Hematopoietic multipotent progenitor cell treated with erythropoietin and hydrocortisone succinate and interleukin-3 and kit ligand, for 17 days (in vitro differentiated cells): ENCODE data around the gene NBEA.
"Not testable (repeated sequence)": the region's sequence is repeated elsewhere in the genome, so short reads cannot be mapped to it uniquely, and the experiment has no call there.

Source experiments
- DNase-seq: peaks from one replicate; pipeline ENCODE4 v3.0.0-alpha.2; 2015; ENCODE audit warnings: low spot score

The NBEA gene

DNA sequence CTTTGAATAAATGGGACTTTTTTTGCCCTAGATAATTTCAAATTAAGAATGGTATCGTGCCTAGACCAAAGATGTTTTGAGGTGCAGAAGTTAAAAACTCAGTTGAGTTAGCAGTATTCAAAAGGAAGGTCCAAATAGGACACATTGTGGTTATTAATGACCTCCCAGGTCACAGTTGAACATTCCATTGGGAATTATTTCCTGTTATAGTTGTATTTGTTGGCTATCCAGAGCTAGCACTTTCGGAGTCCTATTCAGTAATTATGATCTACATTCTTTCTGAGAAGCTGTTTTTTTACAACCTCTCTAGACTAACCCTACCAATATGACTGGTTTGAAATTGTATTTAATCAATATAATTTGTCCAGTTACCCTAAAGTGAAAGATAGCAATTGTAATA, 450.7 kb downstream of the NBEA start:
- DNase-seq = no peak

DNA sequence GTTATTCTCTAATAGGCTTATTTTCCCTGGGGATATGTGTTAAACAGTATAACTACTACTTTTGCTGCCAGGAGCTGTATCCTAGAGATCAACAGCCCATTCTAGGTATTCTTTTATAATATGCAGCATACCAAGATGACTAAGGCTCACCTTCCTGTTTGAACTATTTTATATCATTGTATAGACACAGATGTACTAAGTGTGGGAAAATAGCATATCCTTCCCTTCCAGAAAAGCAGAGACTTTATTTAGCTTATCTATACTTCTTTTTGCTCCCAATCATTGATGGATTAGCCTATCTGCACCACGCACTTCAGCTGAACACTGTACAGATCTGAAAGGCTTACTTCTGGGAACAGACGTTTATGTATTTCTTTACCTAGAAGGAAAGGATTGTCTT, 451.8 kb downstream of the NBEA start:
- no peak for DNase-seq

DNA sequence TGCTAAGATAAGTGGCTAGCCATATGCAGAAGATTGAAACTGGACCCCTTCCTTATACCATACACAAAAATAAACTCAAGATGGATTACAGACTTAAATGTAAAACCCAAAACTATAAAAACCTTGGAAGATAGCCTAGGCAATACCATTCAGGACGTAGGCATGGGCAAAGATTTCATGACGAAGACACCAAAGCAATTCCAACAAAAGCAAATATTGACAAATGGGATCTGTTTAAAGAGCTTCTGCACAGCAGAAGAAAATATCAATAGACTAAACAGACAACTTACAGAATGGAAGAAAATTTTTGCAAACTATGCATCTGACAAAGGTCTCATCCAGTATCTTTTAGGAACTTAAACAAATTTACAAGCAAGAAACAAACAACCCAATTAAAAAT, 466.2 kb downstream of the NBEA start:
- not testable (repeated sequence) for DNase-seq

DNA sequence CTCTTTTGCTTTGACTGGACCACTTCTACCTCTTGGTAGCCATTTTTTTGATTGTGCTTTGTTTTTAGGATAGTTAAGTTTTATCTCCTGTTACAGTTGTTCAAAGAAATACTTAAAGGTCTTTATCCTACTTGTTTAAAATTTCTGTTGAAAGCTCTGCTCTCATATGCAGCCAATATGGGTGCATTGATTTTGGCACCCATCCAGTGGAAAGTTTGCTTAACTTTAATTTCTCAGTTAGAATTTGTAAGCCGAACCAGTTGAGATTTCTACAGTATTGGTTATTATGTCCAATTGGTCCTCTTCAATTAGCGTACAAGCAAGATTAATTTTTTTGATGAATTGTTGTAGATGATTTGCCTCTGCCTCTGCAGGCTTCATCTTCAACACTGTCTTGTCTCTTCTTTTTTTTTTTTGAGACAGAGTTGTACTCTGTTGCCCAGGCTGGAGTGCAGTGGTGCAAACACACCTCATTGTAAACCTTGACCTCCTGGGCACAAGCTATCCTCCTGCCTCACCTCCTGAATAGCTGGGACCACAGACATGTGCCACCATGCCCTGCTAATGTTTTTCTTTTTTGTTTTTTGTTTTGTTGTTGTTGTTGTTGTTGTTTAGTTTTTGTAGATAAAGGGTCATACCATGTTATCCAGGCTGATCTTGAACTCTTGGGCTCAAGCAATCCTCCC, 469.1 kb downstream of the NBEA start:
- DNase-seq = no peak

DNA sequence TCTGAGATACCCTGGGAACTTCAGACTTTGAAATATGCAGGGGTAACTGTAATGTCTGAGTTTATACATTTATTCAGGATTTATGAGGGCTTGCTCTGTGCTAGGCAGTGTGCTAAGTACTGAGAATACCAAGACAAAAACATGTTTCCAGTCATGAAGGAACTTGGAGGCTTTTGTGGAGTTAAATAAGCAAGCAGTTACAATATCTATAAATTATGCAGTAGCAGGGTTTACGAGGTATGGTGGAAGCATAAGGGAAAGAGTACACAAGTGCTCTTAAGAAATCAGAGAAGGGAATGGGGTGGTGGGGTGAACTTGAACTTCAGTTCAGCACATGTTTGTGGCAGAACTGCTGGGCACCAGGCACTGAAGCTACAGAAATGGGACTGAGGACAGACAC, 506.4 kb downstream of the NBEA start:
- DNase-seq = no peak

DNA sequence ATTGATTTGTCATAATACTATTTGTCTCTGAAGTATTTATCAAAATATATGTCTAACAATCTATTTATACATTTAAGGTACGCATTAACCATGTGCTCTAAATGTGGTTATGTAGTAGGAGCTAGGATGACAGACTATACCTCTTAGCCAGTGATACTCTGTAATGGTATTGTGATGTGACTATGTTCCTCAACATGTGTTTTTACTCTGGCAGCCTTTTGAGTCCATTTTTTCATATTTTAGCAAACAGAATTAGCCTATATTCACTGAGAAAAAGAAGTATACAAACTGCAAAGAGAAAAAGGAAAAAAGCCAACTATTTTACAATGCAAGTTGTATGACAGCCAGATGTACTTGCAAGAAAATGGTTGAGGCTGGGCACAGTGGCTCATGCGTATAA, 507.8 kb downstream of the NBEA start:
- no peak for DNase-seq

DNA sequence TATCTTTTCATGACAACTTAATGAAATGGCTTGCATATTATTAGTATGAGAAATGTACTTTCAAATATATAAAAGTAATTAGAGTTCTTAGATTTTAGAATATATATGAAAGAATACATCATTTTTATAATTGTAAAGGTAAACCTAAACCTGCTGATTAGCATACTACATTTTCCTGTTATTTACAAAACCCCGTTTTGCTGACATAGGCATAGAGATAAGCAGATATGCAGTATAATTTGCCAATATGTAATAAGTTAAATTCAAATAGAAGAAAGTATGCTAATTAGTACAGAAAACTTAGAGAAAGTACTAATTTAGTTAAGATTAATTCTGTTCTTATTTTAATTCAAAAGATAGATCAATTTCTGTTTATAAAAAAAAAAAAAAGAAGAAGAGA, 513.0 kb downstream of the NBEA start:
- DNase-seq = no peak

DNA sequence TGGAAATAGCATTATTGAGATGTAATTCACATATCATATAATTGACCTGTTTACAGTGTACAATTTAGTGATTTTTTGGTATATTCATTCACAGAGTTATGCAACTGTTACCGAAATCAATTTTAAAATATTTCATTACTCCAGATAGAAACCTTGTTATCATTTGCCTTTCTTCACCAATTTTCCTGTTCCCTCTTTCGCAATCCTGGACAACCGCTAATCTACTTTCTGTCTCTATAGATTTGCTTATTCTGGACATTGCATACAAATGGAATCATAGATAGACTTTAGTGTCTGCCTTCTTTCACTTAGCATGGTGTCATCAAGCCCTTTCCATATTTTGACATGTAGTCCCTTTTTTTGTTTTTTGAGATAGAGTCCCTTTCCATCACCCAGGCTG, 515.2 kb downstream of the NBEA start:
- DNase-seq = no peak

DNA sequence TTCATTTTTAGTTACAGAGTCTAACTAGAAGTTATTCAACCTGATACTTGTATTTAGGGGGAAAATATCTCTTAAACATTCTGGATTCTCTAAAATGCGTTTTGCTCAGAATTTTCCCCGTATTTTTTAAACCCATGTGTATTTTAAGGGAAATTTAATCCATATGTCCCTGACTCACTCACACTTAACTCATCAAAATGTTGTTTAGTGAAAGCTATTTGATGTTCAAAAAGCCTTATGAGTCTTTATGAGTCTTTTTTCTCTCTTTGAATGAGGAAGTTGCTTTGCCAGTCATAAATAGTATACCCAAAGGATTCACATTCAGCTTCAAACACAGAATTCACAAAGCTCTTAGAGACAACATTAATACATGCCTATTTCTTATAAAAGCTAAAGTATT, 518.0 kb downstream of the NBEA start:
- DNase-seq = no peak

DNA sequence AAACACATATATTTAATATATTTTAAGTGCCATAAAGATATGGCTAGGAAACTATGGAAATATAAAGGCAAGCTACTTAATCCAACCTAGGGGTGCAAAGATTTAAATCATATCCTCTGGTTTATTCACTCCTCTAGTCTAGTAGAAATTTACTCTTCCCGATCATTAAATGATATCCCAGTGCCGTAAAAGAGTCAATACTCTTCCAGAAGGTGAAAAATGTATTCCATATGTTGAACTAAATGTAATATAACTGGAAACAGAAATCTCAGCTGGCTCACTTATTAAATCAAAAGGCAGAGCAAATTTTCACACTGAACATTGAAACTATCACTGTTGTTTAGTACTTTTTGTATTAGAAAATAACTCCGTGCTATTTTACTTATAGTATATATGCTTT, 523.3 kb downstream of the NBEA start:
- DNase-seq = no peak

DNA sequence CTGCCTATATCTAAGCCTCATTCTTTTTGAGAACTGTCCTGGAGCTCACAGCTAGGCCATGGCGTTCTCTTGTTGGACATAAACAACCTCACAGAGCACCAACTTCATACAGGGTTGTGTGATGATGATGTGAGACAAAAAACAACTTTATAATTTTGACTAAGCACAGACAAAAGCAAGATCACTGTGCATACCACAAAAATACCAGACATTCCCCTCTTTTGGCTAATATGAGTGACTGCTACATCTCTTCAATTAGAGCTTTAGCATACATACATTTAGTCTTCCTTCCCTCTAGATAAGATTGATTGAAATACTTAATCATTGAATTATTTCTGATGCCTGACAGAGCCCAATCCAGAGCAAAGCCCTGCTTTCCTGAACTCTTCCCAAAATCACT, 526.1 kb downstream of the NBEA start:
- no peak for DNase-seq

DNA sequence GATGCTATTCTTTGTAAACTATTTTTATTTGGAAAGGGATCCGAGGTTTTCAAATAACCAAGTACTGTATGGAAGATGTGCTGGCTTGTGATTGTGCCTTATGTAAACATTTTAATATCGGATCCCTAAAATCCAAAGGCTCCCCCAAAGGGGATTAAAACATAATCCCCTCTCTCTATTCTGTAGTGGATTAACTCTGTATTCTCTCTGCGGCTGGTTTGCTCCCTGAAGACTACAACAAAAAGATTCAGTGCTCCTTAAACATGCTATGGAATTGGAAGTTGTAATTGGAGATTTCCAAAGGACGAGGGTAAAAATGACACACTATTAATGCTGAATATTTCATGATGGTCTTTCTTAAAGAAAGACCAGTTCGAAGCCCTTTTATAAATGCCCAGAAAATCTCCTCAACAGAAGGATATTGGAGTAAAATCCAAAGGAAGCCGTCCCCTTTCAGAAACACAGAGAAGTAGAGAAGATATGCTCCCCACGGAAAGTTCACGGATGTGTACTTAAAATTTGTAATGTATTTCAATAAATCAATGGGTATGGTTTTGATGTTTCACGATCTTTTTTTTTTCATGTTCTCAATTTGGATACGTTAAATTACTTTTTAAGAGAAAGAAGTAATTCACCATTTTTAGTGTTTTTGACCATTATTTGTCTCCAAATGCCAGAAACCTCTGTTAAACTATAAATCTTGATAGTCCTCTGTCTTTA, 527.9 kb downstream of the NBEA start:
- no peak for DNase-seq

DNA sequence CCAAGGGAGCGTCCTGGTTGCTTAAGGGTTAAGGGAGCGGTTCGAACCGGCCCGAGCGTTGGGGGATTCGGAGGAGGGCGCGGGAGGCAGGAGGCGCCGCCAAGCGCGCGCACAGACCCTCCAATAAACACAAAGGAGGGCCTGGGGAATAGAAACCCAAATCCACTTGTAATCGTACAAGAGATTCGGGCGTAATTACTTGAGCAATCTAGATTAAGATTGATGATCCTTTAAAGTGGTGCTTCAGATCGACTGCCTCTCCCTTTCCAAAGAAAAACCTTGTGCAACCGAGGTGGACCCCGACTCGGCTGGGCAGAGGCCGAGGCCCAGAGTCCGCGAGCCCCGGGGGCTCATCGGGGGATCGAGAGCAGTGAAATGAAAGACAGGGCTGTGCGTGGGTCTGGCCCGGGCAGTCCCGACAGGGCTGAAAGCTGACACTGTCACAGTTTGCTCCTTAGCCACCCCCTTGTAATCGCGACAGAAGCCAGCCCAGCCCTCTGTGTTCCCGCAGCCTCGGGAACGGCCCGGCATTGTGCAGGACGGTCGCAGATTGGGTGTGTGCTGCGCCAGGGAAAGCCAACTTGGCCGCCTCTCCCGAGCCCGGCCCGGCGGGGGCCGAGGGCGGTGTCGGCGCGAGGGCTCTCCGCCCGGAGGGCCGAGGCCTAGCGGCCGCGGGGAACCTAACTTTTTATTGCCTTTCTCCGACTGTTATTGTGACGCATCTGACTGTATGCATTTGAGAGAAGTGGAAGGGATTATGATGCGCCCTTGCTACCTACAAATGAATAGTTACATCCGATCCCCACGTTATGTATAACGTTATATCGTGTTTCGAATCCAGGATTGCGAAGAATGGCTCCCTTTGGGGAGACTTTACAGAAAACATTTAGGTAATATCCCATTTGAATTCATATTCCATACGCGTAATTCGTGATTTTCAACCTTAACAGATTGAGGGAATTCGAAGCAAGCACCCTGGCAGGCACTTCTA, 528.9 kb downstream of the NBEA start:
- DNase-seq = no peak

DNA sequence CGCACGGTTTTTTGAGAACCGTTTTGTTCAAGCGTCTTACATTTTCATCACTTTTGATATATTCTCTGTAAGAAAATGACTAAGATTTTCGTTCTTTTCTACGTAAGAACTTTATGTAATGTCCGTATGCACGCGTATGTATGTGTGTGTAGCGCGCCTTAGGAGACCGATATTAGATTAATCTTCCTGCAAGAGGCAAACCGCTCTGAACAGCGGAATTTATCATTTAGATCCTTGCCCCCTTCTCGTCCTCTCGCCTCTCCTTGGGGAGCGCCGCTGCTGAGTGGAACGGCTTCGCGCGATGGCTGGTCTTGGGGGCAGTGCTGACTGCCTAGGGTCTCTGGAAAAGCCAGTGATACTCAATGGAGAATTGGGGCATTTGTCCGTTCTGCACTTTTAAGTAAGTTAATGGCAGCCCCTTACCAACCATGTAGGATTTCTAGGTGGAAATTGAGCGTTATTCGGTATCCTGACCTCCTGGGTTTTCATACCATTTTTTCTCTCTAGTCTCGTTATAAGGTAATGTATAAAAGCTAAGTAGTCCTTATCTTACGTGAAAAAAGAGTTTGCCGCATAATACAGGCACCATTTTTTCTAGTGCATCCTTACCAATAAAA, 529.7 kb downstream of the NBEA start:
- no peak for DNase-seq

DNA sequence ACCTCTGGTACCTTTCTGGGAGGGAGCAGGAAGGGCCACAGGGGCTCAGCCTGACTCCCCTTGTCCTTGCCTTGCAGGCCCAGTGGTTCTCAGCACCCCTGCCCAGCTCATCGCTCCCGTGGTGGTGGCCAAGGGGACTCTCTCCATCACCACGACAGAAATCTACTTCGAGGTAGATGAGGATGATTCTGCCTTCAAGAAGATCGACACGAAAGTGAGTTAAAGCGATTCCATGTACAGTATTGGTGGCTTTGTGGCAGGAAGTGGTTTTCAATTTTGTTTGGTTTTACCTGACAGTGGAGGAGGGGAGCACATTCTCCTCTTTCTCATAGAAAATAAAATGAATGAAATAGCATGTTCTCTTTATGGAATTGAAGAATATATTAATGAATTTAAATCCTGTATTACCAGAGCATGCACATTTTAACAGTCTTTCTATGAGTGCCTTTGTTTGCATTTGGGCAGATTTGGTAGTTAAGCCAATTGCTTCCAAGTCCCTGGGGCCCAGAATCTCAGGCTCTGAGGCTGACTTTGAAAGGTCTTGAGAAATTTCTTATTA, 530.3 kb downstream of the NBEA start:
- DNase-seq = no peak

DNA sequence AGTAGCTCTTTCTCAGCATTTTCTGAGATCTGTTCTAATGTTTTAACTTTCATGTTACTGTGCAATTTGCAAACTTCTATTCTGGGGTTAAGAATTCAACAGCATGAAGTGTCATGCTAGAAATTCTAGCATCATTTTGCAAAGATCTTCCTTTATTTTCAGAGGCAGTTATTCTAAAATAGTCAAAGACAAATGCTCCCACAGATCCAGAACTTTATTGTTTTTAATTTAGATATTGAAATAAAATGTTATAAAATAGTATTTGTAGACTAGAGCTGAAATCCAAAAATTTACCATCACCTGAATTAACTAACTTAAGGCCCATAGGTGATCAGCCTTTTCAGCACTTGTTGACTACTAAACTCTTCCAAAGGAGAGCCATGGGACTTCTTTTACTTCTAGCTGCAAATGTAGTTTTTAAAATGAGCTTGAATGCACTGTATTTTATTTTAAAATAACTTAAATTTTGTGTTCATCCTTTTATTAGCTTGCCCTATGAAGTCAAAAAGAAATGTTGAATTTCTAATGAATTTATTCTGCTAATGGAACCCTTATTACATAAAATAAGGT, 531.2 kb downstream of the NBEA start:
- no peak for DNase-seq

DNA sequence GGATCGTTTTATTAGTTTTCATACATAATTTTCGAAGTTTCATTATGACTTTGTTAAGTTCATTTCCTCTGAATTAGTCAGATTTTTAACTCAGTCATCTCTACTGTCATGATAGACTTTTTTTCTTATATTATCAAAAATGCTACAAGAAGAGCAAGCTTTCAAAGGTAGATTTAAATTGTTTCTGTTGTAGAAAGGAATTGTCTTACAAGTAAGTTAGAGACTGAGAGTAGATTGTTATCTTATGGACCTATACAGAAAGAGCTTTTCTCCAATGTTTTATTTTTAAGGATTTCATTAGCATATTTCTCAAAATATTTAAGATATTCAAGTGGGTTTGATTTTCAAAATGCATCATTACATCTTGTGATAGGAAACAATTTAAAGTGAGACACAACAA, 531.7 kb downstream of the NBEA start:
- no peak for DNase-seq

DNA sequence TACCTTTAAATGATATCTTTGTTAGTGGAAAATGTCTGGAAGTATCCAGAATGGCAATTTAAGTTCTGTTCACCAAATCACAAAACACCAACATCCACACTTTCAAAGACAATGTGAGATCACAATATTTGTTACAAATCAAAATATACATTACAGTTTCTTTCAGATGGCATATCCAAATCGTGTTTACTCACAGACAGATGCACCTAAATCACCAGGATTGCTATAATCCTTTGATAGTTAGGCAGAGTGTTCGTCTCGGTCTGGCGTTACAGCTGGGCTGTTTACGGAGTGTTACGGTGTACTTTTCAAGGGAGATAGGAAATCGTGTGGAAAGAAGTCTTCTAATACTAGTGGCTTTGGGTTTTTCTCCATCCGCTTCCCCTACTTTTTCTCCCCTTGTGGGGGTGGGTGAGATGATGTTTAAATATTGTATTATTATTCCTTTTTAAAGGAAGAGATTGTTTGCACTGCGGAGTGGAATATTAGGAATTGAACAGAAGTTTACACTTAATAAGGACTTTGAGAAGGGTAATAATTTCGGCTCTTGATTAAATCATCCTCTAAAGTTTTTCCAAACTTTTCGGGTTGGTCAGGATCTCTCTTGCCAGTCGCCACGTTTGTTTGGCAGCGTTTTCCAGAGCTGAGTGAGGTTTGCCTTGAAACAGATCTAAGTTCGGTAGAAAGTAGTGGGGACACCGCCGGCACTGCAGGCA, 532.6 kb downstream of the NBEA start:
- no peak for DNase-seq

DNA sequence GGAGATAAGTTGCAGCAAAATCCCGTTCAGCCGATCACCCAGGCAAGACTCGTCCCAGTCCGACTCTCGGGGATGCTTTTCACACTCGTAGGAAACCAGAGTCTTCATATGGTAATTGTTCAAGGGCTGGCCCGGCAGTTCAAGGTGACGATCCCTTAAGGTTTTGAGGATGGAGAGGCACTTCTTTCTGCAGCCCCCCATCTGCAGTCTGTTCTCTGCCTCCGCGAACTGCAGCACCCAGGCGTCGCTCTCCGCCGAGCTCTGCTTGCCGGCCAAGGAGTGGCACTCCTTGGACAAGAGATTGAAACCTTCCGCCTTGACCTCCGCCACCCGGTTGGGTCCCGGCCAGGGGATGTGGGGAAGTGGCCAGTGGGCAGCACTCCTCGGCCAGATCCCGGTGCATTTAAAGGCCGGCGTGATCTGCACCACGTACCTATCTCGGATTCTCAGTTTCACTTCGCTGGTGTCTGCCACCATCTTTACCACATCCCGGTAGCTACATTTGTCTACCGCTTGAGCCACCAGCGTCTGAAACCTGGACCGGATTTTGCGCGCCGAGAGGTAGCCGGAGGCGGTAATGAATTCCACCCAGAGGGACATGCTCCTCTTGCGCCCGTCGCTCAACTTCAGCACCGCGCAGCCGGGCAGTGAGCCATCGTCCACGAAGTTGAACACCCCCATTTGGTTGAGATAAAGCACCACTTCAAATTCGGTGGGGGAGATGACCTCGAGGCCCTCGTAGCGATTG, 533.3 kb downstream of the NBEA start:
- DNase-seq = no peak
